GM12878 (cell line): ENCODE results near the gene PRSS1. TPM values are rescaled to one million over a fixed set of nuclear protein-coding genes. Genes with fewer than 3 reads are reported as not detected.

ENCODE experiments used
- ATAC-seq: fragments of 200-7000 bp; cut with Tn5 transposase; 3 replicates; pipeline ENCODE4 v1.9.1; 2020; ENCODE audit warnings: mild to moderate bottlenecking, moderate library complexity
- BruUV-seq: library from RNA; stranded (reverse); fragments of 400-500 nt; replicated peaks from 2 replicates; lab custom pipeline; 2021; lab: Mats Ljungman, UMichigan
- CTCF ChIA-PET: fragments of 300-600 bp; sonication (Branson Sonifier 250); formaldehyde crosslinking; extraction: SDS; loops from one replicate; lab custom pipeline; 2021; ENCODE audit warnings: inconsistent platforms; lab: Yijun Ruan, JAX
- POLR2A ChIA-PET: fragments of 350-600 bp; formaldehyde crosslinking; extraction: SDS; loops from one replicate; lab custom pipeline; 2021; ENCODE audit warnings: inconsistent platforms; lab: Charles Lee
- RAD21 ChIA-PET: fragments of 300-600 bp; sonication (Branson Sonifier 250); formaldehyde crosslinking; loops from one replicate; lab custom pipeline; 2023; ENCODE audit warnings: antibody characterized with exemption; ENCODE audit not compliant: unreplicated experiment; lab: Charles Lee
- SMC1A ChIA-PET: fragments of 300-600 bp; sonication (Branson Sonifier 250); formaldehyde crosslinking; loops from one replicate; lab custom pipeline; 2023; ENCODE audit not compliant: unreplicated experiment, uncharacterized antibody; lab: Charles Lee
- DNase-seq: peaks from one replicate; pipeline ENCODE4 v3.0.0-alpha.2; 2011; ENCODE audit warnings: low read depth, low spot score
- FAIRE-seq: peaks from 3 replicates; lab custom pipeline; 2011; peaks lifted over from hg19 to GRCh38; lab: Jason Lieb, UNC
- H2AFZ ChIP-seq: 2 replicates; pipeline ENCODE4 v1.6.0; 2011; ENCODE audit warnings: low read depth, low read length, control low read depth; ENCODE audit not compliant: control insufficient read depth
- H3K27ac ChIP-seq: 2 replicates; pipeline ENCODE4 v1.5.1; 2011; ENCODE audit warnings: control low read depth; ENCODE audit not compliant: control insufficient read depth, insufficient read depth
- H3K27me3 ChIP-seq, 2 experiments: replicated peaks in 1 of 2; 2 replicates each; pipeline versions ENCODE4 v1.6.0 to v1.6.1; 2011; ENCODE audit warnings: low read length in 1 of 2; ENCODE audit not compliant: control insufficient read depth in 2 of 2, insufficient read depth in 2 of 2
- H3K36me3 ChIP-seq, 2 experiments: 2 replicates each; pipeline ENCODE4 v1.5.1; 2011; ENCODE audit warnings: low read length in 1 of 2; ENCODE audit not compliant: control insufficient read depth in 2 of 2, insufficient read depth in 2 of 2
- H3K4me1 ChIP-seq: 2 replicates; pipeline ENCODE4 v1.6.1; 2011; ENCODE audit warnings: mild to moderate bottlenecking, low read length, moderate library complexity, mixed read lengths; ENCODE audit not compliant: control insufficient read depth, insufficient read depth
- H3K4me2 ChIP-seq: 2 replicates; pipeline ENCODE4 v1.6.0; 2011; ENCODE audit warnings: control low read depth; ENCODE audit not compliant: control insufficient read depth, insufficient read depth
- H3K4me3 ChIP-seq: fragments of 200-600 bp; sonication (generic); 2 replicates; pipeline ENCODE4 v1.5.1; 2016
- H3K79me2 ChIP-seq: 2 replicates; pipeline ENCODE4 v1.6.0; 2011; ENCODE audit warnings: low read length; ENCODE audit not compliant: control insufficient read depth, insufficient read depth
- H3K9ac ChIP-seq: 2 replicates; pipeline ENCODE4 v1.8.0; 2011; ENCODE audit warnings: low read length, control low read depth, mixed read lengths; ENCODE audit not compliant: control insufficient read depth, insufficient read depth
- H3K9me3 ChIP-seq: replicated peaks from 3 replicates; pipeline ENCODE4 v1.5.1; 2011; ENCODE audit warnings: mild to moderate bottlenecking, low read length; ENCODE audit not compliant: control insufficient read depth, insufficient read depth
- H4K20me1 ChIP-seq: 2 replicates; pipeline ENCODE4 v1.6.0; 2011; ENCODE audit not compliant: control insufficient read depth, insufficient read depth
- BCL11A ChIP-seq: IDR thresholded peaks from 2 replicates; pipeline ENCODE4 v1.6.1; 2011; ENCODE audit warnings: low read depth, low read length
- CBX3 ChIP-seq: fragments of 200-600 bp; sonication (generic); IDR thresholded peaks from 2 replicates; pipeline ENCODE4 v1.6.1; 2016; ENCODE audit warnings: low read depth, borderline replicate concordance
- EZH2 ChIP-seq: IDR thresholded peaks from 2 replicates; pipeline ENCODE4 v1.6.1; 2012; ENCODE audit warnings: low read depth, mild to moderate bottlenecking, control low read depth, inconsistent platforms, low read length, borderline replicate concordance; ENCODE audit not compliant: control insufficient read depth
- FOS ChIP-seq: IDR thresholded peaks from 3 replicates; pipeline ENCODE4 v1.6.1; 2011; ENCODE audit warnings: borderline replicate concordance; ENCODE audit not compliant: insufficient read length; ENCODE audit errors: extremely low read depth
- HCFC1 ChIP-seq: fragments of 150-350 bp; IDR thresholded peaks from 2 replicates; pipeline ENCODE4 v1.6.1; 2014; ENCODE audit warnings: low read length
- HDAC6 ChIP-seq: fragments of 200-600 bp; sonication (generic); IDR thresholded peaks from one replicate; pipeline ENCODE4 v1.8.0; 2017; ENCODE audit warnings: antibody characterized with exemption; ENCODE audit not compliant: unreplicated experiment
- MEF2B ChIP-seq: fragments of 450-650 bp; IDR thresholded peaks from 2 replicates; pipeline ENCODE4 v1.6.1; 2018; ENCODE audit warnings: mild to moderate bottlenecking, moderate library complexity; ENCODE audit not compliant: partially characterized antibody, poor library complexity, severe bottlenecking
- NFIC ChIP-seq: IDR thresholded peaks from 2 replicates; pipeline ENCODE4 v1.6.1; 2012; ENCODE audit warnings: low read depth, mild to moderate bottlenecking, inconsistent platforms, low read length, moderate library complexity
- NR2C2 ChIP-seq: IDR thresholded peaks from 2 replicates; pipeline ENCODE4 v1.6.1; 2011; ENCODE audit warnings: borderline replicate concordance, low read depth; ENCODE audit not compliant: control insufficient read depth, insufficient read length
- SREBF2 ChIP-seq: IDR thresholded peaks from 2 replicates; pipeline ENCODE4 v1.6.1; 2012; ENCODE audit warnings: mild to moderate bottlenecking, low read length
- SUPT20H ChIP-seq: IDR thresholded peaks from 2 replicates; pipeline ENCODE4 v1.6.1; 2011; ENCODE audit warnings: low read depth, mild to moderate bottlenecking, low read length, moderate library complexity, borderline replicate concordance; ENCODE audit not compliant: control insufficient read depth
- TARDBP ChIP-seq: IDR thresholded peaks from 2 replicates; pipeline ENCODE4 v1.6.1; 2016; ENCODE audit warnings: borderline replicate concordance
- TCF12 ChIP-seq: IDR thresholded peaks from 2 replicates; pipeline ENCODE4 v1.6.1; 2011; ENCODE audit warnings: low read depth, mild to moderate bottlenecking, low read length
- WGBS: methylation state at CpG from one replicate; pipeline ENCODE4 v1.1.6; 2016; ENCODE audit warnings: low lambda C conversion rate; ENCODE audit not compliant: insufficient replicate concordance, insufficient coverage; ENCODE audit errors: missing lambda C conversion rate; 5-methylcytosine and 5-hydroxymethylcytosine counted together
- in situ Hi-C: fragments of 300-500 bp; cut with MboI; formaldehyde crosslinking; loops from 9 replicates; pipeline ENCODE4 v1.14.3; 2018; ENCODE audit warnings: mixed read lengths
- intact Hi-C: fragments of 100-400 bp; cut with micrococcal nuclease; formaldehyde crosslinking; loops from one replicate; pipeline ENCODE4 v1.14.2; 2022; ENCODE audit not compliant: unreplicated experiment
- polyA plus RNA-seq, 11 experiments: library from polyadenylated mRNA; depleted of rRNA in 4 of 11; unstranded in 6 of 11; stranded (reverse) in 5 of 11; fragments of >200 nt; fragmentation: Nextera tagmentation in 4 of 11; fragmentation: Illumina TruSeq in 1 of 11; extraction: Ambion mirVana in 4 of 11; extraction: Trizol in 1 of 11; gene quantifications; 1 replicate in 1 of 11; 2 replicates in 10 of 11; pipeline versions ENCODE4 v1.2.1 to v1.2.3, GENCODE V29; 2011 to 2016; ENCODE audit warnings: inconsistent platforms in 2 of 11, missing spikeins in 2 of 11, low read depth in 1 of 11
- total RNA-seq, 4 experiments: library from RNA; depleted of rRNA in 3 of 4; stranded (reverse); fragments of >200 nt in 3 of 4; fragmentation: Illumina TruSeq in 1 of 4; extraction: Trizol in 1 of 4; gene quantifications; 2 replicates each; pipeline versions ENCODE4 v1.2.1 to v1.2.3, GENCODE V29; 2013 to 2021
- TF ChIP-seq, protein P1 (sequence below): IDR thresholded peaks from 2 replicates; pipeline ENCODE4 v1.6.1; 2011; ENCODE audit warnings: low read depth, mild to moderate bottlenecking, low read length, moderate library complexity, borderline replicate concordance; ENCODE audit errors: extremely low read depth
- TF ChIP-seq, protein P2 (sequence below): fragments of 450-650 bp; IDR thresholded peaks from 2 replicates; pipeline ENCODE4 v1.6.1; 2016; ENCODE audit warnings: mild to moderate bottlenecking
- TF ChIP-seq, protein P3 (sequence below): fragments of 450-650 bp; IDR thresholded peaks from 2 replicates; pipeline ENCODE4 v1.6.1; 2018; ENCODE audit warnings: borderline replicate concordance, mild to moderate bottlenecking; ENCODE audit not compliant: partially characterized antibody
- TF ChIP-seq, protein P4 (sequence below): fragments of 450-650 bp; formaldehyde crosslinking; IDR thresholded peaks from 2 replicates; pipeline ENCODE4 v1.4.0; 2022; ENCODE audit warnings: mild to moderate bottlenecking, moderate library complexity

Gene PRSS1
- total and polyA plus RNA-seq, 10 of the 15 experiments (the other 5 are each of a cell fraction or from before 2014, with no cell fraction given), result 11.9 TPM; not detected in 9

DNA sequence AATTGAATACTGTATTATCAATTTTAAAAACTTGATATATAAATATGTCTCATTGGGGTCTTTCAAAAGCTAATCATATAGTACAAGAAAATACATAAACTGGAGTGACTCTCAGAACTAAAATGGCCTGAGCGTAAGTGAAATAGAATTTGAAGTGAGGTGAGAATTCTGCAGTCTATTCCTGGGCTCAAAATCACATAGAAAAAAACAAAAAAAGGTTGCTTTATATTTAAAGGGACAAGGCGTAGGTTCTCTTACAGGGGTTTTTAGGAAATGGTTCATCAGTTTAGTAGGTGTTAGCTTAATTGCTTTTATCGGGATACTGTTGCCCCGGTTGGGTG, 36.7 kb upstream of the PRSS1 start:
- Histone ChIP-seq H3K9ac (no peak overlapping the region), H3K27ac (no peak overlapping the region), H3K4me2 (no peak overlapping the region), H3K4me3 (no peak overlapping the region), H3K4me1 (no peaks in the 10 kb centered on the region), H2AFZ (no peak overlapping the region), H3K36me3 (no peaks in the 10 kb centered on the region), H3K79me2 (no peaks in the 10 kb centered on the region), H3K27me3 (no peaks in the 10 kb centered on the region), H3K9me3 (no peaks in the 10 kb centered on the region), H4K20me1 (no peaks in the 10 kb centered on the region)
- CTCF ChIA-PET, result interaction anchor here (0.7 to 11.2 kb wide), 34 partner anchors 8 to 503 kb away, joined by 3 to 286 read pairs (median 6); partner anchors contain the start of gene PRSS2
- in situ Hi-C loops, result no loop called here
- FAIRE-seq (no peak), ATAC-seq (no peak), DNase-seq (no peak)
- WGBS, result 73% methylated on average over 4 of the region's 4 CpGs
- no TSS peak for BruUV-seq
- intact Hi-C loops, result loop anchor here (1.0 to 2.0 kb wide), 3 partner anchors 71 to 99 kb away; no protein-coding TSS in a partner anchor
- SMC1A ChIA-PET, result interaction anchor here (0.8 to 15.1 kb wide), 16 partner anchors 9 to 153 kb away, joined by 3 to 235 read pairs (median 4); partner anchors contain the start of gene PRSS2
- POLR2A ChIA-PET, result interaction anchor here (1.1 kb wide), 1 partner anchor 70 kb away, joined by 3 read pairs; no protein-coding TSS in a partner anchor
- RAD21 ChIA-PET, result interaction anchor here (1.3 to 6.3 kb wide), 5 partner anchors 41 to 99 kb away, joined by 3 to 163 read pairs (median 31); partner anchors contain the start of gene PRSS2
- TF ChIP-seq BCL11A (no peak), MEF2B (no peak), TARDBP (no peak), NR2C2 (no peak), SREBF2 (no peak), EZH2 (no peak), TCF12 (no peak), SUPT20H (no peak), HDAC6 (no peak), HCFC1 (no peak), FOS (no peak), CBX3 (no peak), NFIC (no peak)
- TF ChIP-seq, protein P1, sequence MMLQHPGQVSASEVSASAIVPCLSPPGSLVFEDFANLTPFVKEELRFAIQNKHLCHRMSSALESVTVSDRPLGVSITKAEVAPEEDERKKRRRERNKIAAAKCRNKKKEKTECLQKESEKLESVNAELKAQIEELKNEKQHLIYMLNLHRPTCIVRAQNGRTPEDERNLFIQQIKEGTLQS, result no peak
- TF ChIP-seq, protein P2, sequence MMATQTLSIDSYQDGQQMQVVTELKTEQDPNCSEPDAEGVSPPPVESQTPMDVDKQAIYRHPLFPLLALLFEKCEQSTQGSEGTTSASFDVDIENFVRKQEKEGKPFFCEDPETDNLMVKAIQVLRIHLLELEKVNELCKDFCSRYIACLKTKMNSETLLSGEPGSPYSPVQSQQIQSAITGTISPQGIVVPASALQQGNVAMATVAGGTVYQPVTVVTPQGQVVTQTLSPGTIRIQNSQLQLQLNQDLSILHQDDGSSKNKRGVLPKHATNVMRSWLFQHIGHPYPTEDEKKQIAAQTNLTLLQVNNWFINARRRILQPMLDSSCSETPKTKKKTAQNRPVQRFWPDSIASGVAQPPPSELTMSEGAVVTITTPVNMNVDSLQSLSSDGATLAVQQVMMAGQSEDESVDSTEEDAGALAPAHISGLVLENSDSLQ, result no peak
- TF ChIP-seq, protein P3, sequence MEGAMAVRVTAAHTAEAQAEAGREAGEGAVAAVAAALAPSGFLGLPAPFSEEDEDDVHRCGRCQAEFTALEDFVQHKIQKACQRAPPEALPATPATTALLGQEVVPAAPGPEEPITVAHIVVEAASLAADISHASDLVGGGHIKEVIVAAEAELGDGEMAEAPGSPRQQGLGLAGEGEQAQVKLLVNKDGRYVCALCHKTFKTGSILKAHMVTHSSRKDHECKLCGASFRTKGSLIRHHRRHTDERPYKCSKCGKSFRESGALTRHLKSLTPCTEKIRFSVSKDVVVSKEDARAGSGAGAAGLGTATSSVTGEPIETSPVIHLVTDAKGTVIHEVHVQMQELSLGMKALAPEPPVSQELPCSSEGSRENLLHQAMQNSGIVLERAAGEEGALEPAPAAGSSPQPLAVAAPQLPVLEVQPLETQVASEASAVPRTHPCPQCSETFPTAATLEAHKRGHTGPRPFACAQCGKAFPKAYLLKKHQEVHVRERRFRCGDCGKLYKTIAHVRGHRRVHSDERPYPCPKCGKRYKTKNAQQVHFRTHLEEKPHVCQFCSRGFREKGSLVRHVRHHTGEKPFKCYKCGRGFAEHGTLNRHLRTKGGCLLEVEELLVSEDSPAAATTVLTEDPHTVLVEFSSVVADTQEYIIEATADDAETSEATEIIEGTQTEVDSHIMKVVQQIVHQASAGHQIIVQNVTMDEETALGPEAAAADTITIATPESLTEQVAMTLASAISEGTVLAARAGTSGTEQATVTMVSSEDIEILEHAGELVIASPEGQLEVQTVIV, result no peak
- TF ChIP-seq, protein P4, sequence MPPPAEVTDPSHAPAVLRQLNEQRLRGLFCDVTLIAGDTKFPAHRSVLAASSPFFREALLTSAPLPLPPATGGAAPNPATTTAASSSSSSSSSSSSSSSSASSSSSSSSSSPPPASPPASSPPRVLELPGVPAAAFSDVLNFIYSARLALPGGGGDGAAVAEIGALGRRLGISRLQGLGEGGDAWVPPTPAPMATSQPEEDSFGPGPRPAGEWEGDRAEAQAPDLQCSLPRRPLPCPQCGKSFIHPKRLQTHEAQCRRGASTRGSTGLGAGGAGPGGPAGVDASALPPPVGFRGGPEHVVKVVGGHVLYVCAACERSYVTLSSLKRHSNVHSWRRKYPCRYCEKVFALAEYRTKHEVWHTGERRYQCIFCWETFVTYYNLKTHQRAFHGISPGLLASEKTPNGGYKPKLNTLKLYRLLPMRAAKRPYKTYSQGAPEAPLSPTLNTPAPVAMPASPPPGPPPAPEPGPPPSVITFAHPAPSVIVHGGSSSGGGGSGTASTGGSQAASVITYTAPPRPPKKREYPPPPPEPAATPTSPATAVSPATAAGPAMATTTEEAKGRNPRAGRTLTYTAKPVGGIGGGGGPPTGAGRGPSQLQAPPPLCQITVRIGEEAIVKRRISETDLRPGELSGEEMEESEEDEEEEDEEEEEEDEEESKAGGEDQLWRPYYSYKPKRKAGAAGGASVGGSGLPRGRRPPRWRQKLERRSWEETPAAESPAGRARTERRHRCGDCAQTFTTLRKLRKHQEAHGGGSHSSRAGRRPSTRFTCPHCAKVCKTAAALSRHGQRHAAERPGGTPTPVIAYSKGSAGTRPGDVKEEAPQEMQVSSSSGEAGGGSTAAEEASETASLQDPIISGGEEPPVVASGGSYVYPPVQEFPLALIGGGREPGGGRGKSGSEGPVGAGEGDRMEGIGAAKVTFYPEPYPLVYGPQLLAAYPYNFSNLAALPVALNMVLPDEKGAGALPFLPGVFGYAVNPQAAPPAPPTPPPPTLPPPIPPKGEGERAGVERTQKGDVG, result no peak
